Measurements from ENCODE around the gene ERI3.
A peak's percentile ranks its signal among the peaks of the same experiment; 100 is the strongest.

Gene ERI3

DNA sequence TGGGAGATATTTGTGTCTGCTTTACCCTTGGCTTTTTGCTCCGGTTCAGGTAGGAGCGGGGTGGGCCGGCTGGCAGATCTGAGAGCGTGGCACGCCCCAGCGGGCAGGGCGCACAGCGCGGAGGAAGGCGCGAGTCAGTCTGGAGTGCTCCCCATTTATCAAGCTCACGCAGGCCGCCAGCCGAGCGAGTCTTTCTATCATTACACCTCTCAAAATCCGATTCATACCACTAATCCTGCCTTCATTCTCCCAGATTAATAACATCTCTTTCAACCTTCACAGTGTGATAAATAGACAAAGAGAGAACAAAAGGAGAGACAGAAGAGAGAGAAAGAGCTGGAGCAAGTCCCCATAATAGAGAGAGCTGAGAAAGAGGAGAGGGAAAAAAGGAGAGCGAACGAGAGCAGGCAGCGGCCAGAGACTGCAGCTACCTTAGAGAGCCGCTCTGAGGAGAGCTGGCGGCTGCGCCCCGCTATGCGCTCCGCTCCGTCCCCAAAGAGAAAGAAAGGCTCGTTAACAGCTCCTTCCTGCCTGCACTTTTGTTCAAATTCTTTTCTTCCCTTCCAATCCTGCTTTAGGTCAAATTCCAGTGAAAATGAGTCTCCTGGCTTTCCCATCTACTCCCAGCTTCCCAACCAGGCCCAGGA, 93.8 kb downstream of the ERI3 start:
- no peak for DNase-seq

- no peak for DNase-seq
Measured at GRCh38 chr1:44260792-44261170, 94.3 kb downstream of the ERI3 start.

GRCh38 chr1:44259090-44259489, 96.0 kb downstream of the ERI3 start:
- no peak for DNase-seq

DNA sequence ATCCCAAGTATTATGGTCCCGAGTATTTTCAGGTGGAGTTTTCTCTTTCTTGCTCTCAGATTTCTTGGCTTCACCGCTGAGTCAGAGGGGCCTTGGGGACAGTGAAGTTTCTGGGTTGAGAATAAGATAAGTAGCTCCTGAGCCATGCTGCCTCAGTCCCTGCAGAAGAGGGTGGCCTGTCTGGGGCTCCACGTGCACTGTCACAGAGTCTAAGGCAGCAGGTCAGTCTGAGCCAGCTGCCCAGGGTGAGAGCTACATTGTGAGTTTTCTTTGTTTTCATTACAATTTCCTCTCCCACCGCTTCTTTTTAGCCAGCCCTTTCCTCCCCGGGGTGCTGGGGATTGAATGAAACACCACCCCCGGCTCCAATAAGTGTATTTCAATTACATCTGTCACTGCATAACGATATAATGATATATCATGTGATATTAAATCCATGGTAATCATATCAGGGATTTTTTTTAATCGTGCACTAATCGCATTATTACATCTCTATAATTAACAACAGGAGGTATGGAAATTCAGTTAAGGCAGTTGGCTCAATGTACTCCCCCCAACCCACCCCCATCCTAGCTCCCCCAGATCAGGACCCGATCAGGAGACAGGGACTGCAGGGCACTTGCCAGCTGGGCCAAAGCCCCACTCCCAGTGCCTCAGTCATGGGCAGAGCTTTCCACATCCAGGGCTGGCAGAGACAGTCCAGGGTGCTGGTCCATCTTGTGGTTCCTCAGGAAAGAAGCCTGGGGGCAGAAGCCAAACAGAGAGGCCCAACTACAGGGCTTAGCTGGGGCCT, 98.1 kb downstream of the ERI3 start:
- no peak for DNase-seq

DNA sequence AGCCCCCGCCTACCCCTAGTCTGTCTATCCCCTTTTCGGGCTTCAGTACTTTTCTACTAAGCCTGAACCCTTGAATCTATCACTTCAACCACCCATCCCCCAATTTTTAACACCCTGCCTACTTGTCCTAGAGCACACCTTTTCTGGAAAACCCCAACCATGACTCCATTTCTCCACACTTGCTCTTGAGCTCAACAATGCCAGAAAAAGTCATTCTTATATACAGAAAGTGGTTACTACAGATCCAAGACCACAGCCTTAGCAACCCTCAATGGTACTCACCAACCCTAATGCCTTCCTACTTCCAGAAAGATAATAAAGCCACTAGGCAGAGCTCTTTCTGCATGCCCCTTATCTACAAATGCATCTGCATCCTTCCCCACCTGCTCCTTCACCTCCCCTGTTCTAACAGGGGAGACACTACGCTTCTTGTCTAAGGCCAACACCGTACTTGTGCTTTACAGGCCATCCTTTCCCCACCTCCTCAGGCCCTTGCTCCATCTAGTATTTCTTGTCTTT, 100.6 kb downstream of the ERI3 start:
- no peak for DNase-seq

- peak; percentile 40 to 65 for DNase-seq
Measured at GRCh38 chr1:44251989-44252671, 102.9 kb downstream of the ERI3 start.

- no peak for DNase-seq
Measured at GRCh38 chr1:44251486-44251885, 103.6 kb downstream of the ERI3 start.

DNA sequence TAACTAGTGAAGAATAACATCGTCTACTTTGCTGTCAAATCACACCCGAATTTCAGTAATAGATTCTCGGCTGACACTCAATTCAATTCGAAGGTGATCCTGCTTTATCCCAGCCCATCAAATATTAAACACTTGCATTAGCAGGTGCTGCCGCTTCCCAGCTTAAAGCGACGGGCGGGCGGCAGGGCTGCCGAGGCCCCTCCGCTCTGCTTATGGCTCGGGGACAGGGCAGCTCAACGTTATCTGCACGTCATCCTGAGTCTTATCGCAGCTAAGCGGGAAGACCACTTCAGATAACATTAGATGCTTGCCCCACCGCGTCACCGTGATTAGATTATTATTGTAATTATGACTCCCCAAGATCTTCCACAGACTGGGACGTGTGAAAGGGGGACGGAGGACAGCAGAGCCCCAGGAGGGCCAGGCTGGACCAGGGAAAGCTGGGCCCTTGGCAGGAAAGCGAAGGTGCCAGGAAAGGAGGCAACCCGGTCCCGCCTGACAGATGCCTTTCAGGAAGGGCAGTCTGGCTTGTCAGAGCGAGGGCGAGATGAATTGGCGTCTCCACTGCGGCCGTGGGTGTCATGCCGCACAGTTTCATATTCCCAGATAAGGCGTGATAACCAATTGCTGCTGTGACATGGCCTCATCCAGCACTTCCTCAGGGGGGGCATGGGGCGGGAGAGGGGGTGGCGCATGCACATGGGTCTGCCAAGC, 104.8 kb downstream of the ERI3 start:
- no peak for DNase-seq

DNA sequence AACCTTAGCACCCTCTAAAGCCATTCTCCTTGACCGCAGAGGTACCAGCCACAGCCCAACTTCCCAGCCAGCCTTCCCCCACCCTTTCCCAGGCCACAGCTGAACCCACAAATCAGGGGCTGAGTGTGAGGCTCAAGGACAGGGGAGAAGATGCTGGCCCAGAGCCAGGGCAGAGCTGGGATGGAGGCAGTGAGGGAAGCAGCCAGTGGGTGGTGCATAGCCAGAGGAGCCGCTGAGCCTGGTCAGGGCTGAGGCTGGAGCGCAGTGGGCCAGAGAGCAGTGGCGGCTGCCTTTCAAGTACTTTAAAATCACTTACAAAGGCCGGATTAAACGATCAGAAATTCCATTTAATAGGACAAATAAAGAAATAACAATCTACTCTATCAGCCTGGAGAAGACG, 105.5 kb downstream of the ERI3 start:
- DNase-seq, result no peak

DNA sequence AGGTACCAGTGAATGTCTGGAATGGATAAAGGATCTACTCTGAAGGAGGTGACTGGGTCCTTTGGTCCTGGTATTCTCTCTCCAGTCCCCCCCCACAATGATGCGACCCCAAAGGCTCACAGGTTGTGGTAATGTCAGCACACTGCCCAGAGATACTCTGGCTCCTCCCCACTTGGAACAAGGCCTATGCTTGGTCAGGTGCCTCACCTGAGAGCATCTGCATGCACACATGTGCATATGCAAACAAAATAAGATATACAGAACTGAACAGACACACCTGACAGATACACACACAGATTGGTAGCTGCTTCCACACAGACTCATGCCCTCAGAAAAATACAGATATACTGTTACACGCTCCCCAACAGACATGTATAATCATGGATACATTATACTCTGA, 108.3 kb downstream of the ERI3 start:
- no peak for DNase-seq

GRCh38 chr1:44244986-44245385, 110.1 kb downstream of the ERI3 start:
- DNase-seq, result no peak

DNA sequence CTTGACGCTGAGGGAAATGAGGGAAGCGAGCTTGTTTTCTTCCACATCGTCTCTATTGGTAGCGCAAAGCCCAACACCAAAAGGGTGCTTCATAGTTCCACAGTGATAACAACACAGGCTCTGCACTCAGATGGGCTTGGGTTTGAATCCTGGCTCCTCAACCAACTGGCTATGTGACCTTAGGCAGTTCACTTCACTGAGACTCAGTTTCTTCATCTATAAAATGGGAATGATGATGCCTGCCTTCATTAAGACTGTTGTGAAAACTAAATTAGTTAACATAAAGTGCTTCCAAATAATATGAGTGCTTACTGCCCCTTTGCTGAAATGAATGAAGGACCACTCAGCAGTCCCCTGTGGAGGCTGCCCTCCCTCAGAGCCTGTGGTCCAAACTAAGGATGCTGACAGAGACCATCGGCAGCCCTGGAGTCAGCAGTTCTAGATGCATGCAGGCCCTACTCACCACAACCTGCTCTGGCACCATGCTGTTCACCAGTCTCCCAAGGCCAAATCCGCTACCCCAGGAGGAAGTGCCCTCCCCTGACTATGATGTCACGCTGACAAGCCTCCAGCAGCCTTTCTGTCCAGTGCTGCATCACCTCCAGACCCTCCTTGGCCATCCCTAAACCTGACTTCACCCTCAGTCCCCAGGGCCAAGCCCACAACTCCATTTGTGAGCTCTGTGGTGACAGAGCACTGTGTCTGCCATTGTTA, 111.1 kb downstream of the ERI3 start:
- DNase-seq, result no peak

DNA sequence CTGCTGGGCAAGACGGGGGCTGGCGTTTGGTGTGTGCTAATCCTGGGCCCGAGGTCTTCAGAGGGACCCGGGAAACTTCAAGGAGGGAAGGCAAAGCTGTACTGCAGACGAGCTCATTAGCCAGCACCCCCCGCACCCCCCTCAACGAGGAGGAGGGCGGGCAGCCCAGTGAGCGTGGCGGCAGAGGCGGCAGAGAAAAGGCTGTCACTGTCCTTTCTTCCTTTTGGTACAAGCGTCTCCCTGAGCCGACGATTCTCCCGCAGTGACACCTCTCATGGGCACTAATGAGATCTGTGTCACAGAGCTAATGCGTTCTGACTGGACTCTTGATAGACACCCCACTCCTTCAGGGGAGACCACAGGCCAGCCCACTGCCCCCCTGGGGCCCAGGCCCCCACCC, 112.3 kb downstream of the ERI3 start:
- DNase-seq, result no peak

DNA sequence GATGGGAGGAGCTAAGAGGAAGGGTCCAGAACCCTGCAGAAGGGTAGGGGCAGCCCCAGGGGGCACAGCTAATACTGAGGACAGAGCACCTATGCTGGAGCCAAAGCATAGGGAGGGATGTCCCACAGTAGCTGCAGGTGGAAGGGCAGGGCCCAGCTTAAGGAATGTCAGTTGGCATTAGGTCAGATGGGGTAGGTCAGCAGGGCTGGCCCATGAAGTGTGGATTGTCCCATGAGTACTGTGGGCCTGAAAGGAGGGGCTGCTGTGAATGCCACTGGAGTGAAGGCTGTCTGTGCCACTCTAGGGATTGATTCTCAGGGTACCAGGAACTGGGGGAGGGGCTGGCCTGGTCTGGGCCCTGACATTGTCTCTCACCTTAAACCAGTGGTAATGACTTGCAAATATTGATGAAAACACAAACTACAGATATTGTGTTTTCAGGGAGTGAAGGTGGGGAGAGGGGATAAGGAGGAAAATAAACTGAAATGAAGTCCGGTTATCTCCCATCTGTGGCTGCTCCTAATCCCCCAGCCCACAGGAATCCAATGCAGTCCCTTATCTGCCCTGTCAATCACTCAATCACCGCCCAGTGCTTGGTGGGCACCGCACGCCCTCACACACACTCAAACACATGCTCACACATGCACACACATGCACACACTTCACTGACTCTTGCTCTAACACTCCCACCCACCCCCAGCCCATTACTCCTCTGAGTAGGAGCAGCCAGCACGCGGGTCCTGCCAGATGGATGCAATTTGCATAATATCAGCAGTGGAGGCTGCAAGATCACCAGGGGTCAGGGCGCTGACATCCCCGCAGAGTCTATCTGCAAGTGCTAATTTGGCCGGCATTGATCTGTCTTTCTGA, 114.0 kb downstream of the ERI3 start:
- DNase-seq, result no peak

- DNase-seq, result no peak
Measured at GRCh38 chr1:44239961-44240371, 115.1 kb downstream of the ERI3 start.

GRCh38 chr1:44239331-44239960, 115.6 kb downstream of the ERI3 start:
- DNase-seq, result no peak

DNA sequence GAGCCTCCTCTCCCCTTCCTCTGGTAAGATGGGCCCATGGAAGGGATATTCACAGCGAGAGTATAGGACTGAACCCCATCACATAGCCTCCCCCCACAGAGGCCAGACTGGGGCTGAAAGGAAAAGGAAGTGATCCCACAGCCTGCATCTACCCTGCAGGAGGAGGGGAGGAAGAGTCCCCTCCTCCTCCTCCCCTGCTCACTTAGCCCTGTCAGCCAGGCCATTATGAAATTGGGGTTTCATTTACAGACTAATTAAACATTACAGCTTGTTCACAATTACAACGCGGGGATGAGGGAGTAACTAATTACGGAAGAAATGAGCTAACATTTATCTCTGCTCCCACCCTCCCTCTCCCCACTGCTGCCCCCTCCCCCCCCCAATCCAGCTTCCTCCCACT, 116.4 kb downstream of the ERI3 start:
- no peak for DNase-seq

DNA sequence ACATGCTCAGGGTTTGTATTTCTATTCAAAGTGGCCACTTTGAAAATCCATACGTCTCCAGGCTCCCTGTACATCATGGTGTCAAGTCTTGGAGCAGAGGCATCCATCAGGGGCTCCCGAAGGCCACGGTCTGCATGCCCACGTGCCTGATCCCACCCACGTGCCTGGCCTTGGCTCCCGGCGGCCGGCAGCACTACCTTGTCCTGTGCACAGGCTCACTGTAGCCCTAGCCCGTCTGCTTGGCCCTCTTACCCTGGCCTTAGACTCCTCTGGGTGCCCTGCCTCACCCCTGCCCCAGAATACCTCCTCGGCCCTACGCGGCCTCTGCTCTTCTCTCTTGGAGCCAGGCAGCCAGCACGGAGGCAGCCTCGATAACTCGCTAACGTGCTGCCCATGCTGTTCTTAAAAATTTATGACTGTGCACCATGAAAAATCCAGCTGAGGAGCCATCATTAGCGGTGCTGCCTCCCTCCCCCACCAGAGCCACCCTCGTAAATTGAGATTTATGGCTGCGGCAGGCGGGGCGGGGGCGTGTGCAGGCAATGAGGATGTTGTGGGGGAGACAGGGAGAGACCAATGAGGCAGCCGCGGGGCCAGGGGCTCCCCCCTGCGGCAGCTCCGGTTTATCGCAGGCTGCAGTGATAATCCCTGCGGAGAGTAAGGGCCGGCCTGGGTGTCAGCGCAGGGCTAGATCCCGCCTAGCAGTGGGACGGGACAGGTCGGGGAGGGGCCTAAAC, 117.2 kb downstream of the ERI3 start:
- no peak for DNase-seq

GRCh38 chr1:44236490-44237272, 118.4 kb downstream of the ERI3 start:
- no peak for DNase-seq

Data from cerebellar nuclear complex (tissue), 1 donor.